GM19467 (cell line): ENCODE results near the gene SLC16A4.

Source experiments
- ATAC-seq: cut with Tn5 transposase; IDR thresholded peaks from one replicate; pipeline ENCODE4 v1.9.1; 2021; ENCODE audit warnings: mild to moderate bottlenecking, moderate library complexity; ENCODE audit not compliant: unreplicated experiment

SLC16A4 gene

DNA sequence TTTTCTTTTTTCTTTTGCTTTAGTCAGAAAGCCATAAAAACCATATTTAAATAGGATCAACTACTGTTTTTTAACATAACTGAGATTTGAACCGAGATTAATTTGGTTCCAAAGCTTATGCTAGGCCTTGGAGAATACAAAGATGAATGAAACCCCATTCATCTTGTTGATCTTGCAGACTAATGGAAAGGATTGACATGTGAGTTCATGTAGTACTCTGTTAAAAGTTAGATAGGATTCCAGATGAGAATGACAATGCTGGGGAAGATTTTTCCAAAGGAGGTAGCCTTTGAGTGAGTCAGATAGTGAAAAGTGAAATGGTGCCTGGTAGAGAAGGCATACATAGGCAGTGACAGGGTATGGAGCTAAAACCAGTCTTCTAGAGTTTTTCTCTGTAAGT is 29.0 kb downstream of the SLC16A4 start:
- ATAC-seq, result no peak

DNA sequence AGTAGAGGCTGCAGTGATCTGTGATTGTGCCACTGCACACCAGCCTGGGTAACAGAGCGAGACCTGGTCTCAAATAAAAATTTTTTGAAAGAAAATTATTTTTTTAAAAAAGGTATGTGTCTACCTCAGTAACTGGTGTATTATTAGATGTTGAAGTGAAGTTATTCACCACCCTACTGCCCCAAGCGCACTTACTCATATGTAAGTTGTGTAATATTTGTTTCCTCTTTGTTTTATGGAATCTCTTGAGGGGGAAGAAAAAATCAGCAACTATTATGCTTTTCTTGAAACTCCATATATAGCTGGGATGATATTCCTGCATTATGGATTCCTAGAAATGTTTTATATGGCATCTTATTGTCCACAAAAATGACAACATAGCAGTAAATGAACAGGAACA is 30.4 kb downstream of the SLC16A4 start:
- ATAC-seq, result no peak

DNA sequence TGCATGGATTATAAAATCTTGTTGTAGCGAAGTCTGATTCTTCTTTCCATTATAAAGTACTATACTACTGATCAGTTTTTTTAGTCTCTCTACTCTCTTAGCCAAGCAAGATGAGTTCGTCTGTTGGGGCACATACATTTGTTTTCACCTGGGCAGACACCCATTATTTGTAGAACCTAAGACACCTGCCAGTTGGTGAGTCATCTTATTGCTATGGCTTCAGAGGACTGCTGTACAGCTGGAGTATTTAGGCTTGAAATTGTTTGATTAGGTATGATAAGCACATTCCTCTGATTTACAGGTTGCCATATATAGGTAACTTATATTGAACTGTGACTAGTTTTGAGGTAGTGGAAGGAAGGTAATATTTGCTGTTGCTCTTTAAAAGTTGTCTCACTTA is 34.4 kb downstream of the SLC16A4 start:
- no peak for ATAC-seq

DNA sequence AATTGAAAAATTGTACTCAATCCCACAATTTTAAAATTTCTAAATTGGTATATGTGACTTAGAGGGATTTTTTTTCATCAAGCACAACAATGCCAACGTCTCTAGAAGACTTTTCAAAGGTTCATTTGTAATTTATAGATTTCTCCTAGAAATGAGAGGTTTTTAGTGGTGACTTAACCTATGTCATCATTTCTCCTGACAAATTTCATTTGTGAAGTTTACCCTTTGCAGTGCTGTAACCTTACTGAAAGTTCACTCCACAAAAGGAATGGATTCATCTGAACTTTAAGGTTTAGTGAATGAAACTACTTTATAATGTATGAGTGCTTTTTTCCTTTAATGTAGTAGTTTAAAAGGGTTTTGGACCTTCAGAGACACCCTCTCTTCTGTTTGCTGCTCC is 35.5 kb downstream of the SLC16A4 start:
- ATAC-seq, result no peak

DNA sequence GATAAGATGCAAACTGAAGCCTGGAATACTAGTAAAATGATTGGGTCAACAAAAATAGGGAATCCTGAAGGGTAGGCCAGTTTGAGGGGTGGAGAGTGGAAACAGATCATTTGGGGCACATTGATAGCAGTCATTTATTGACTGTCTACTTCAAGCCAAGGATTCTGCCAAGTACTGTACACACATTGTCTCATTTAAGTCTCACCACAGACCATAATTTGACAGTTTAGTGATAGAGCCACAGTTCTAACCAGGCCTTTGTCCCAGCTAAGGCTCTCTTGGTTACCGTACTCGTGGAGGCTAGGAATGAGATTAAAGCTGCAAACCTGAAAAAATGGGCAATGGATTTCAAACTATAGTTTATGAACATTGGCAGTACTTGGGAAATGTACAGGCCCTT is 40.5 kb downstream of the SLC16A4 start:
- no peak for ATAC-seq

DNA sequence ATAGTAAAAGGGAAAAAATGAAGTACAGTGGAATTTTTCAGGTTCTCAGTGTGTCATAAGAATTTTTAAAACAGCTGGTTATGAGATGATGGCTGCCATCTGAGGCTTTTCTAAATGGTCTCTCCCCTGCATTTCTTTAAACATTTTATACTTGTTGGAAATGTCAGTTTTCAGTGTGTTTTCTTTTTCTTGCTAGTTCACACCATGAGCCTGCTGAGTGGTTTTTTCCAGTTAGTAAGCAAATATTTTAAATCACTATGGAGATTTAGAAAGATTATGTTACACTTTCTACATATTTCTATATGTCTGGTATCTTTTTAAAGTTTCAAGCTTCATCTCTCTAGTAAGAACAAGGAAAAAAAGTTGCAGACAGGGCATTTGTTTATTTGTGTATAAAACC is 42.1 kb downstream of the SLC16A4 start:
- no peak for ATAC-seq

DNA sequence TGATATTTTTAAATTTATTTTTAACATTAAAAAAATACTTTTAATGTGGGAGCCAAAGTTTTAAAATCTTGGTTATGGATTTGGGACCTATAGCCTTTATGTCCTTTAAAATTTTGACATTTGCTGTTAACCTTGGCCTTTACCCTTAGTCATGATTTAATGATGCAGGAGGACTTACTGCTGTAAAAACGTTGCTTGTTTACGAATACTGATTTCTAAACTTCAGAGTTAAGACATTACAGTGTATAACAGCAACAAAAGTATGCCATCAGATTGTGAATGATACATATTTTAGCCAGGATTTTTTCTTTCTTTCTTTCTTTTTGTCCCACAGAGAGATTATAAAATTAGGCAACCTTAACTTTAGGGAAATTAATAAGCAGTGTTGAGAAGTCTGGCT is 42.8 kb downstream of the SLC16A4 start:
- ATAC-seq, result no peak

DNA sequence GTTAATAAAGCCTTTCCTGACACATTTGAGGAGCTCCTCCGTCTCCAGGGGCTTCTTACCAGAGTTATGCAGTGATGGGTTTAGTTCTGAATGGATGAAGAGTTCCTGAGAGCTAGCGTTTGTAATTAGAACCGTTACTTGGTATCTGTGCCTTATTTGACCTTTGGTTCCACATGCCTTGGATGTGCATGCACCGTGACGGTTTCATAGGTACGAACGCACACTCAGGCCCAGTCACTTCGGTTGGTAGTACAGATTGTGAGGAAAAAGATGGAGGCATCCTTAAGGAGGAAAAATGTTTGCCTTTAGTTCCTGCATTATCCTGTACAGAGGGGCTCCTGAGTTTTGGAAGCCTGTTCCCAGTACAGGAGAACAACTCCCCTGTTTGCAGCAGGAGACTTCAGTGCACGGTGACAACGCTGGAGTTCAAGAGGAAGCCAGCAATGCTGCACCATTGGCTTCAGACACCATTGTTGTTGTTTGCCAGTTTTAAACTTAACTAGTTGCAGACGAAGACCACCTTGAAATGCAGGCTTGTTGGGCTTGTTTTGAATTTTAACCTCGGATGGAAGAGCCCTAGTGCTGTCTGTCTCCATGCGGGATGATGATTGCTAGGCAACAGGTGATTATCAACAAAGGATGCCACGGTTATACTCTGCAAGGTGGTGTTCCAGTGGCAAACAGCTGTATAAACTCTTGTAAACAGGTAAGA is 43.5 kb downstream of the SLC16A4 start:
- no peak for ATAC-seq

DNA sequence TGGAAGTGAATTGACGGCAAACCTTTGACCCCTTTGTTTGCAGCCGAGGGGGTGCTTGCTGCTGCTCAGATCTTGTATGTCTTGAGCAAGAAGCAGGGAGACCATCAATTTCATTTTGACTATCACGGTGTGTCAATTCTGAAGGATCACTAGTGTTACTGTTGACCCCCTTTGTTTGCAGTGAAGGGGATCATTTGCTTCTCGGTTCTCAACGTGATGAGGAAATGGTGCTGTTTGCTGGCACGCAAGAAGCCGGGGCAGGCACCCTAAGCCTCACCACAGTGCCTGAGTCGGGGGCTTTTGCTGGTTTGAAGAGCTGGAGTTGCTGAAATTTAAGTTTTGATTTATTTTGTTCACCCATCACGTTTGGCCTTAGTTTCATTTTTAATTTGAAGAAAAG is 44.1 kb downstream of the SLC16A4 start:
- ATAC-seq, result no peak

DNA sequence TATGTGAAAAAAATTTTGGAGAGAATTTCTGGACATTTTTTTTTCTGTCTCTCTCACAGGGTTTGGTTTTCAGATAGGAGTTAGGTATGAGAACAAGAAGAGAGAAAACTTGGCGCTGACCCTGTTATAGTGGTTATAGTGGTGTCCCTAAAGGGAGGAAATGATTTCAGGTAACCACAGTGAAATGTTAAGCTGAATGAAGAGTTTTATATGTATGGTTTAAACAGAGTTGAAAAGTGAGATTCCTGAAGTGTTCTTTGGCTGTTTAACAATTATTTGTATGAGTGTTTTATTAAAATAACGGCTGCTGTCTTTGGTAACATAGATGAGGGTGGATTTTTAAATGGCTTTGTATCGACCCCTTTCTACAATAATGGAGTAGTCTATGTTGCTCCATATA is 45.3 kb downstream of the SLC16A4 start:
- ATAC-seq, result no peak

DNA sequence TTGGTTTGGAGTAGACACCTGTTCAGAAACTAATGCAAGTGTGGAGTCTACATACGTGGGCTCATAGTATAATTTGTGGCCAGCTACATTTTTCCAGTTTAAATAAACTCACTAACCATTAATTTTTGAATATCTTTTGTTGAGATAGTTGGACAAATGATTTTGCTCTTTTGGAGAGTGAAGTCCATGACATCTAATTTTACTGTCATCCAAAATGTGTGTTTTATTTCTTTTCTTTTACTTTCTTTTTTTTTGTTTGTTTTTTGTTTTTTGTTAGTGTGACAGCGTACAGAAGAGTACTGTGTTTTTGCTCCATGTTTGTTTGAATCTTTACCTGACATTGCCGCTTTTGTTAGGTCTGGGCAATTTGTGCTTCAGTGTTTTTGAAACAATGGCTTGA is 46.7 kb downstream of the SLC16A4 start:
- ATAC-seq, result no peak

DNA sequence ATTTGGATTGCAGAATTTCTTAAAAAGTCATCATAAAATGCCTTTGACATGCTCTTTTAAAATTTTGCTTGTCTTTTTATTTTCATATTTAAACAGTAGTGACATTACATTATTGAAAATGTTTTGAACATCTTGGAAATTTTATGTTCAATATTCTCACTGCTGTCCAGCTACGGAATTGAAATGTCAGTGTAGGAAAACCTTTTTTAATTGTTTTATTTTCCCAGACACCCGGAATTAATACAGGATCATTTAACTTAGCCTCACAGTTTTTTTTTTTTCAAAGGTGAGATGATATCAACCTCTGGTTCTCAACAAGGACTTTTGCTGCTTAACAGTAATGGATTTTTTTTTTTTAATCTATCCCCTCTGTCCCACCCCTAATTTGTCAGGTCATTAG is 47.6 kb downstream of the SLC16A4 start:
- ATAC-seq, result no peak

DNA sequence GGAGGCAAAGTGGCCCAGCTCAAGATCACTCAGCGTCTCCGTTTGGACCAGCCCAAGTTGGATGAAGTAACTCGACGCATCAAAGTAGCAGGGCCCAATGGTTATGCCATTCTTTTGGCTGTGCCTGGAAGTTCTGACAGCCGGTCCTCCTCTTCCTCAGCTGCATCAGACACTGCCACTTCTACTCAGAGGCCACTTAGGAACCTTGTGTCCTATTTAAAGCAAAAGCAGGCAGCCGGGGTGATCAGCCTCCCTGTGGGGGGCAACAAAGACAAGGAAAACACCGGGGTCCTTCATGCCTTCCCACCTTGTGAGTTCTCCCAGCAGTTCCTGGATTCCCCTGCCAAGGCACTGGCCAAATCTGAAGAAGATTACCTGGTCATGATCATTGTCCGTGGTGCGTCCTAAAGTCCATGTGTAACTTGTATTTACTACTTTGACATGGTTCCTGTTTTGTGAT is 48.9 kb downstream of the SLC16A4 start:
- ATAC-seq, result no peak

DNA sequence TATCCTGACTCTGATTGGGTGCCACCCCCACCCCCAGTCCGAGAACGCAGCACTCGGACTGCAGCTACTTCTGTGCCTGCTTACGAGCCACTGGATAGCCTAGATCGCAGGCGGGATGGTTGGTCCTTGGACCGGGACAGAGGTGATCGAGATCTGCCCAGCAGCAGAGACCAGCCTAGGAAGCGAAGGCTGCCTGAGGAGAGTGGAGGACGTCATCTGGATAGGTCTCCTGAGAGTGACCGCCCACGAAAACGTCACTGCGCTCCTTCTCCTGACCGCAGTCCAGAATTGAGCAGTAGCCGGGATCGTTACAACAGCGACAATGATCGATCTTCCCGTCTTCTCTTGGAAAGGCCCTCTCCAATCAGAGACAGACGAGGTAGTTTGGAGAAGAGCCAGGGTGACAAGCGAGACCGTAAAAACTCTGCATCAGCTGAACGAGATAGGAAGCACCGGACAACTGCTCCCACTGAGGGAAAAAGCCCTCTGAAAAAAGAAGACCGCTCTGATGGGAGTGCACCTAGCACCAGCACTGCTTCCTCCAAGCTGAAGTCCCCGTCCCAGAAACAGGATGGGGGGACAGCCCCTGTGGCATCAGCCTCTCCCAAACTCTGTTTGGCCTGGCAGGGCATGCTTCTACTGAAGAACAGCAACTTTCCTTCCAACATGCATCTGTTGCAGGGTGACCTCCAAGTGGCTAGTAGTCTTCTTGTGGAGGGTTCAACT is 49.5 kb downstream of the SLC16A4 start:
- ATAC-seq, result no peak

DNA sequence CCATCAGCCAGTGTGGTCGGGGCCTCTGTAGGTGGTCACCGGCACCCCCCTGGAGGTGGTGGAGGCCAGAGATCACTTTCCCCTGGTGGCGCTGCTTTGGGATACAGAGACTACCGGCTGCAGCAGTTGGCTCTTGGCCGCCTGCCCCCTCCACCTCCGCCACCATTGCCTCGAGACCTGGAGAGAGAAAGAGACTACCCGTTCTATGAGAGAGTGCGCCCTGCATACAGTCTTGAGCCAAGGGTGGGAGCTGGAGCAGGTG is 50.7 kb downstream of the SLC16A4 start:
- no peak for ATAC-seq

DNA sequence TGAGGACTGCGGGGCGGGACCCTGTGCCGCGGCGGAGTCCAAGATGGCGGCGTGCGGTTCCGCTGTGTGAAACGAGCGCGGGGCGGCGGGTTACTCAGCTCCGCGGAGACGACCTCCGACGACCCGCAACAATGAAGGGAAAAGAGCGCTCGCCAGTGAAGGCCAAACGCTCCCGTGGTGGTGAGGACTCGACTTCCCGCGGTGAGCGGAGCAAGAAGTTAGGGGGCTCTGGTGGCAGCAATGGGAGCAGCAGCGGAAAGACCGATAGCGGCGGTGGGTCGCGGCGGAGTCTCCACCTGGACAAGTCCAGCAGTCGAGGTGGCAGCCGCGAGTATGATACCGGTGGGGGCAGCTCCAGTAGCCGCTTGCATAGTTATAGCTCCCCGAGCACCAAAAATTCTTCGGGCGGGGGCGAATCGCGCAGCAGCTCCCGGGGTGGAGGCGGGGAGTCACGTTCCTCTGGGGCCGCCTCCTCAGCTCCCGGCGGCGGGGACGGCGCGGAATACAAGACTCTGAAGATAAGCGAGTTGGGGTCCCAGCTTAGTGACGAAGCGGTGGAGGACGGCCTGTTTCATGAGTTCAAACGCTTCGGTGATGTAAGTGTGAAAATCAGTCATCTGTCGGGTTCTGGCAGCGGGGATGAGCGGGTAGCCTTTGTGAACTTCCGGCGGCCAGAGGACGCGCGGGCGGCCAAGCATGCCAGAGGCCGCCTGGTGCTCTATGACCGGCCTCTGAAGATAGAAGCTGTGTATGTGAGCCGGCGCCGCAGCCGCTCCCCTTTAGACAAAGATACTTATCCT is 51.2 kb downstream of the SLC16A4 start:
- no peak for ATAC-seq

DNA sequence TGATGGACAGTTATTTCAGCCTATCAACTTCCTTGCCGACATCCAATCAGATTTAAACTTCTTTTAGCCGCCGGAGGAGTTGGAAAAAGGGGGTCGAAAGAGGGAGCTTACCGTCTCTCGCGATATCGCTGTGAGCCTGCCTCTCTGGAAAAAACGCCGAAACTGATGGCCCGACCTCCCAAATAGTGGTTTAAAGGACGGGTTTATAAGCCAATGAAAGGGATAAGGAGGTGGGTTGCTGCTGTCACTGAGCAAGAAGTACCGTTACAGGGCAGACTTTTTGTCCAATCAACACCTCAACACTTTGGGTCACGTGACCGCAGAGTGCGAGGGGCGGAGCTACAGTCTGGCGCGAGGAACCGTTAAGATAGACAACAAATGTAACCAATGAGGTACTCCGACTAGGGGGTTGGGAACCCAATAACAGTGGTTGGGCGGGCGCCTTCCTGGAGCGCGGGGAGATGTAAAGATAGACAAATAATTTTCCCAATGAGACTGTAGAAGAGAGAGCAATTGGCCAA is 51.9 kb downstream of the SLC16A4 start, which contains the start of gene RBM15:
RBM15 (plus strand) TSS at position 492 of the 521 bp plus-strand sequence; CDS start at position 521, 29 bp downstream.
- peak; percentile 66 for ATAC-seq

DNA sequence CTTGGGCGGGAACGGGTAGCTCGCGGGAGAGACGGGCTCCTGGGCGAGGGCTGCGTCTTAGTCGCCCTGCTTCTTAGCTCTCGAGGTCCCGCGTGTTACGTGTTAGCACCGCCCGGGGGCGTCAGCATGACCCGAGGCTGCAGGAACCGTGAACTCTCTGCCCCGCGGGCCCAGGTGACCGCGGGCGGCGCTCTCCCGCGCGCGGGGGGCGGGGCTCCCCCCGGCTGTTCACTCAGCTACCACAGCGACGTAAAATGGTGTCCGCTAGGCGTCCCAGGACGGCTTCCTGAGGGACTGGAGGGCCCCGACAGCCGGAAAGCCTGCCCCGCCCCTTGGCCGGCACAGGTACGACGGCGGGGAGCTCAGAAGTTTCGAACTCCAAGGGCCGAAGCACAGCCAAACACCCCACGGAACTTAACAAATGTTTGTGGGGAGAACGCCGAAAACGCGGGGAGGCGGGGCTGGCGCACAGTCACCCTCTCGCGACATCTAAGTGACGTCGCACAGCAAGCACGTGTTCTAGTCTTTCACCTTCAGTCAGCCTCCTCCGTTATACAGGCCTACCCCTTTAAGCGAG is 52.4 kb downstream of the SLC16A4 start:
- peak; percentile 61 for ATAC-seq

DNA sequence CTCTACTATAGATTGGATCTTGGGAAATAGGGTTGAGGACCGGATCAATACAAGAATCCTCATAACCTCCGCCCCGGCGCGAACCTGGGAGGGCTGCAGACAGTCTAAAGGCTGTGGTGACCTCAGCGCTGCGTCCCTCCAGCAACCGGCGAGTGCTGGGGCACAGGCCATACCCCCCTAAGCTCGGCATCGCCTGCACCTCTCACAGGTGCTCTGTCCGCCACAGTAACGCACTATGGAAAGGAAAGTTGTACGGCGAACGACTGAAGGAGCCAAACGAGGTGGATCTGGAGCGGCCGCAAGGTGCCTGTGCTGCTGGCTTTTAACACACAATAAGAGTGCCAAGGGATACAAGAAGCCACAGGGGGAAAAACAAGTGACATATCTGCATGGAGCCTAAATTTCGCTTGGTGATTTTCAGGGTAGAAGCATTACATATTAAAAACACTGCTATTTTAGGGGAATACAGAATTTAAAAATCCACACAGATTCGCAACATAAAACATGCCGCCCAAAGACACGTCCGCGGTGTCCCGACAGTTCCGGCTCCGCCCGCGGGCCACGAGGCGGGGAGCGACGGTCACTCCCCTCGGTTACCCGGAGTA is 53.0 kb downstream of the SLC16A4 start:
- ATAC-seq, result no peak

DNA sequence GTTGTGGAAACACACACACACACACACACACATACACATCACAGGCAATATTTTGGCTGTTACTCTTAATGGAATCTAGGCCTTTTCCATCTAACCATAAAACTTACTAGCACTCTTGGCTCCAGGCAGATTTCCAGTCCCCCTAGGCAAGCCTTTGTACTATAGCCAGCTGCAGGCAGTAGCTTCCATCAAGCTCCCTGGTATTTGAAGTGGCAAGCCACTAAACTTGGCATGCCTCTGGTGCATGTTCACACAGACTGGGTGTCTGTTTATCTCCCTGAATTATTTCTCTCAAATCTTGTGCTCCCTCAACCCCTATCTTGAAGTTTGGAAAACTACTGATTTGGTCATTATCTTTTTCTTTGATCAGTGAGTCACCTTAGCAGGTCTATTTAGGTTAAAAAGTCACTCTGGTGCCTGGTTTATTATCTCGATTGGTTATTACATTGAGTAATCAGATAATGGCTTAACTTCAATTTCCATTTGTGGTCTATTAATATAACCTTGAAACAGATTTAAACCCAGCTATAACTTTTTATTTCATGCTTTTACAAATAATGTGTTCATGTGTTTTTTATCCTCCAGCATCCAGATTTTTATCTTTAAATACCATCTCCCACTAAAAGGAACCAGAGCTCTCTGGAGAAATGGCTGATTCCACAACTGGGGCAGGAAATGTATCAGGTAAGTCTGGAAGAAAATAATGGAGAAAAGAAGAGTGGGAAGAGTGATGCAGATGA is 54.4 kb downstream of the SLC16A4 start:
- ATAC-seq, result no peak
